K562 (cell line): ENCODE measurements around the gene SFMBT2. TPM values are rescaled to one million over a fixed set of nuclear protein-coding genes. Genes with fewer than 3 reads are reported as not detected.

Experiments used
- ATAC-seq: fragments of 200-7000 bp; cut with Tn5 transposase; 3 replicates; pipeline ENCODE4 v1.9.1; 2020; ENCODE audit warnings: moderate library complexity
- BruUV-seq: library from RNA; stranded (reverse); fragments of 400-500 nt; replicated peaks from 2 replicates; lab custom pipeline; 2021; lab: Mats Ljungman, UMichigan
- CTCF ChIA-PET: fragments of 300-600 bp; formaldehyde crosslinking; extraction: SDS; loops from one replicate; lab custom pipeline; 2021; ENCODE audit warnings: low intra/inter-chr PET ratio; lab: Yijun Ruan, JAX
- POLR2A ChIA-PET: fragments of 300-600, 350-650 bp; sonication (Branson Sonifier 250); formaldehyde crosslinking; extraction: SDS; loops from one replicate; lab custom pipeline; 2021; ENCODE audit warnings: antibody characterized with exemption, inconsistent platforms; lab: Yijun Ruan, JAX
- DNase-seq, 4 experiments: peaks; one replicate each; pipeline versions ENCODE4 v3.0.0 to v3.0.0-alpha.2; 2011 to 2018; ENCODE audit warnings: low spot score in 3 of 4, mixed read lengths in 3 of 4; ENCODE audit errors: extremely low read depth in 1 of 4
- FAIRE-seq: peaks from 2 replicates; lab custom pipeline; 2011; peaks lifted over from hg19 to GRCh38; lab: Jason Lieb, UNC
- H2AFZ ChIP-seq: 2 replicates; pipeline ENCODE4 v1.6.0; 2011; ENCODE audit warnings: low read depth, low read length, control low read depth, inconsistent platforms
- H3K27ac ChIP-seq: fragments of 200-600 bp; 3 replicates; pipeline ENCODE4 v1.8.0; 2011; ENCODE audit warnings: low read depth, mild to moderate bottlenecking, control low read depth, inconsistent platforms, low read length, moderate library complexity, mixed read lengths; ENCODE audit errors: extremely low read depth
- H3K27me3 ChIP-seq, 2 experiments: fragments of 300-600 bp in 1 of 2; 2 replicates in 1 of 2; 3 replicates in 1 of 2; pipeline versions ENCODE4 v1.6.0 to v1.8.0; 2011; ENCODE audit warnings: inconsistent platforms in 2 of 2, low read length in 2 of 2, mild to moderate bottlenecking in 1 of 2, mixed read lengths in 1 of 2, moderate library complexity in 1 of 2; ENCODE audit not compliant: control insufficient read depth in 2 of 2, insufficient read depth in 2 of 2
- H3K36me3 ChIP-seq: fragments of 300-600 bp; 3 replicates; pipeline ENCODE4 v1.8.0; 2011; ENCODE audit warnings: mild to moderate bottlenecking, low read length, inconsistent platforms; ENCODE audit not compliant: control insufficient read depth, insufficient read depth
- H3K4me1 ChIP-seq, 2 experiments: fragments of 200-600 bp in 1 of 2; replicated peaks in 1 of 2; 2 replicates in 1 of 2; 3 replicates in 1 of 2; pipeline versions ENCODE4 v1.5.1 to v1.8.0; 2011; ENCODE audit warnings: inconsistent platforms in 2 of 2, low read length in 2 of 2, mild to moderate bottlenecking in 1 of 2, mixed read lengths in 1 of 2, moderate library complexity in 1 of 2; ENCODE audit not compliant: control insufficient read depth in 2 of 2, insufficient read depth in 2 of 2
- H3K4me2 ChIP-seq: 2 replicates; pipeline ENCODE4 v1.6.1; 2011; ENCODE audit warnings: low read length, control low read depth, inconsistent platforms, mixed read lengths; ENCODE audit not compliant: insufficient read depth
- H3K4me3 ChIP-seq: fragments of 200-600 bp; sonication (generic), shearing (Covaris generic); 2 replicates; pipeline ENCODE4 v1.5.1; 2016; ENCODE audit warnings: control low read depth, inconsistent platforms
- H3K79me2 ChIP-seq: fragments of 200-600 bp; 3 replicates; pipeline ENCODE4 v1.8.0; 2011; ENCODE audit warnings: low read length, inconsistent platforms; ENCODE audit not compliant: control insufficient read depth, insufficient read depth
- H3K9ac ChIP-seq, 2 experiments: 2 replicates each; pipeline versions ENCODE4 v1.6.0 to v1.6.1; 2011; ENCODE audit warnings: low read depth in 2 of 2, low read length in 2 of 2, control low read depth in 1 of 2, inconsistent platforms in 1 of 2, mild to moderate bottlenecking in 1 of 2, mixed read lengths in 1 of 2; ENCODE audit not compliant: insufficient read depth in 1 of 2
- H3K9me1 ChIP-seq: one replicate; pipeline ENCODE4 v1.6.0; 2011; ENCODE audit warnings: inconsistent platforms, mild to moderate bottlenecking, low read length, moderate library complexity; ENCODE audit not compliant: control insufficient read depth, insufficient read depth
- H3K9me3 ChIP-seq: replicated peaks from 2 replicates; pipeline ENCODE4 v1.5.1; 2011; ENCODE audit warnings: low read depth, low read length, inconsistent platforms; ENCODE audit not compliant: control insufficient read depth, insufficient read depth
- H4K20me1 ChIP-seq: replicated peaks from 2 replicates; pipeline ENCODE4 v1.6.1; 2011; ENCODE audit warnings: low read length, inconsistent platforms, mixed read lengths; ENCODE audit not compliant: control insufficient read depth, insufficient read depth
- FIP1L1 ChIP-seq: fragments of 200-400 bp; formaldehyde crosslinking; IDR thresholded peaks from 2 replicates; pipeline ENCODE4 v1.6.1; 2018; ENCODE audit warnings: mild to moderate bottlenecking, low read depth, low read length; ENCODE audit not compliant: poor library complexity, severe bottlenecking
- FOXO4 ChIP-seq: fragments of 450-650 bp; formaldehyde crosslinking; IDR thresholded peaks from 2 replicates; pipeline ENCODE4 v1.4.0; 2020; ENCODE audit warnings: mild to moderate bottlenecking, moderate library complexity
- GTF2B ChIP-seq: IDR thresholded peaks from 2 replicates; pipeline ENCODE4 v1.6.1; 2011; ENCODE audit not compliant: insufficient read length; ENCODE audit errors: extremely low read depth
- KAT8 ChIP-seq: fragments of 450-650 bp; IDR thresholded peaks from 2 replicates; pipeline ENCODE4 v1.6.1; 2016; ENCODE audit warnings: low read depth, mild to moderate bottlenecking
- KLF1 ChIP-seq: fragments of 450-650 bp; IDR thresholded peaks from 2 replicates; pipeline ENCODE4 v1.6.1; 2016; ENCODE audit warnings: missing genetic modification characterization, missing compliant biosample characterization
- LARP7 ChIP-seq: fragments of 450-650 bp; IDR thresholded peaks from 2 replicates; pipeline ENCODE4 v1.6.1; 2016
- MCM7 ChIP-seq, 2 experiments: fragments of 450-650 bp; IDR thresholded peaks; 2 replicates each; pipeline ENCODE4 v1.6.1; 2016 to 2018
- NEUROD1 ChIP-seq: fragments of 150-350 bp; IDR thresholded peaks from 2 replicates; pipeline ENCODE4 v1.6.1; 2014; ENCODE audit warnings: borderline replicate concordance, low read length, low read depth; ENCODE audit not compliant: partially characterized antibody
- NFE2 ChIP-seq: IDR thresholded peaks from 2 replicates; pipeline ENCODE4 v1.6.1; 2014; ENCODE audit warnings: antibody characterized with exemption, low read depth
- NR3C1 ChIP-seq: sonication (generic); formaldehyde crosslinking; IDR thresholded peaks from 2 replicates; pipeline ENCODE4 v1.8.1; 2022; ENCODE audit warnings: missing genetic modification reagents
- RHOXF2B ChIP-seq: fragments of 250-450 bp; sonication (Bioruptor Pico); conservative IDR thresholded peaks from 2 replicates; pipeline ENCODE4 v1.5.1; 2021
- RNF2 ChIP-seq: sonication (generic); IDR thresholded peaks from 2 replicates; pipeline ENCODE4 v1.6.1; 2016
- SETDB1 ChIP-seq: IDR thresholded peaks from one replicate; pipeline ENCODE4 v1.6.1; 2012; ENCODE audit warnings: low read length, control low read depth, inconsistent platforms
- SMC3 ChIP-seq: conservative IDR thresholded peaks from 2 replicates; pipeline ENCODE4 v1.6.1; 2011; ENCODE audit warnings: low read depth, low read length, improper control_type of control experiment; ENCODE audit not compliant: insufficient read depth
- TAF9B ChIP-seq: fragments of 450-650 bp; IDR thresholded peaks from 2 replicates; pipeline ENCODE4 v1.6.1; 2018; ENCODE audit warnings: mild to moderate bottlenecking; ENCODE audit not compliant: partially characterized antibody
- TEAD2 ChIP-seq: fragments of 450-650 bp; IDR thresholded peaks from 2 replicates; pipeline ENCODE4 v1.6.1; 2016; ENCODE audit warnings: missing genetic modification characterization, control low read depth, missing compliant biosample characterization
- U2AF2 ChIP-seq: fragments of 200-400 bp; formaldehyde crosslinking; optimal IDR thresholded peaks from 2 replicates; pipeline ENCODE3; 2017; ENCODE audit warnings: low read depth, mild to moderate bottlenecking, low read length
- ZKSCAN1 ChIP-seq: fragments of 150-350 bp; IDR thresholded peaks from 2 replicates; pipeline ENCODE4 v1.6.1; 2016; ENCODE audit warnings: low read depth, low read length
- WGBS: fragments of 100-300 bp; shearing (Covaris generic); methylation state at CpG from one replicate; pipeline ENCODE4 v1.1.6; 2016; ENCODE audit warnings: low coverage, mixed read lengths; ENCODE audit not compliant: insufficient coverage; ENCODE audit errors: missing lambda C conversion rate; 5-methylcytosine and 5-hydroxymethylcytosine counted together
- in situ Hi-C: fragments of 300-500 bp; cut with MboI; formaldehyde crosslinking; loops from 4 replicates; pipeline ENCODE4 v1.15.0; 2018; ENCODE audit warnings: inconsistent platforms, mixed read lengths
- intact Hi-C: fragments of 100-400 bp; cut with micrococcal nuclease; formaldehyde crosslinking; loops from 2 replicates; pipeline ENCODE4 v1.14.2; 2022
- polyA plus RNA-seq, 8 experiments: library from polyadenylated mRNA; depleted of rRNA in 4 of 8; stranded (reverse) in 5 of 8; unstranded in 3 of 8; fragments of >200 nt; fragmentation: Nextera tagmentation in 2 of 8; fragmentation: Illumina TruSeq in 1 of 8; extraction: Ambion mirVana in 2 of 8; extraction: Trizol in 1 of 8; gene quantifications; 2 replicates each; pipeline versions ENCODE4 v1.2.1 to v1.2.3, GENCODE V29; 2011 to 2014; ENCODE audit warnings: inconsistent platforms in 1 of 8, missing spikeins in 1 of 8
- total RNA-seq, 7 experiments: library from RNA; depleted of rRNA in 6 of 7; stranded (reverse); fragments of >200 nt in 6 of 7; fragmentation: Illumina TruSeq in 2 of 7; extraction: Trizol in 2 of 7; gene quantifications; 2 replicates each; pipeline versions ENCODE4 v1.2.1 to v1.2.3, GENCODE V29; 2011 to 2021; ENCODE audit warnings: low replicate concordance in 1 of 7
- TF ChIP-seq, protein P1 (sequence below): IDR thresholded peaks from 2 replicates; pipeline ENCODE4 v1.6.1; 2016; ENCODE audit warnings: missing genetic modification characterization, missing compliant biosample characterization
- TF ChIP-seq, protein P2 (sequence below): fragments of 450-650 bp; IDR thresholded peaks from 2 replicates; pipeline ENCODE4 v1.6.1; 2017; ENCODE audit warnings: antibody characterized with exemption

SFMBT2 gene
- total and polyA plus RNA-seq, 9 of the 15 experiments (the other 6 are each of a cell fraction or from before 2014, with no cell fraction given): 1.2 to 13.6 (median 7.6) TPM

DNA sequence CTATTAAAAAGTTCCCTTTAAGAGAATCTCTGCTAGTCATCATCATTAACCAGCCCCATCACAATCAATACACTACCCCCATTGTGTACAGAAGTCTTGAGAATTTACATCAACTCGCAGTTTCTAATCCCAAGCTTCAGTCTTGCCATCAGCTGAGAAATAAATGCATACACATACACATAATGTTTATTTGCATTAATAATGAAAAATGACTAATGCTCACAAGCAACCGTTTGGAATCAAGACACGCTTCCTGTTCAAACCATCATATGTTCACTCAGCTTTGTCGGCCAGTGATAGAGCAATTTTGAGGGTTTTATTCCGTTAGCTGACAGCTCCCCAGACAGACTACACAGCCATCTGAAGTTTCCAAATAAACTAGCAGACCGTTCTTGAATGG lies 287.1 kb downstream of the SFMBT2 start:
- Histone ChIP-seq H3K79me2 (no peaks in the 10 kb centered on the region), H3K36me3 (no peaks in the 10 kb centered on the region), H3K4me3 (no peak overlapping the region), H3K27me3 (no peaks in the 10 kb centered on the region), H2AFZ (0 out of 2 replicates have a peak overlapping the region, but pooled peaks have one; percentile 3), H4K20me1 (no peaks in the 10 kb centered on the region), H3K27ac (no peak overlapping the region), H3K9ac (no peak overlapping the region), H3K9me1 (no peaks in the 10 kb centered on the region), H3K9me3 (no peaks in the 10 kb centered on the region), H3K4me2 (no peak overlapping the region), H3K4me1 (peaks cover 0 to 13% of the 10 kb centered on the region in 2 experiments; a peak in 2 of 5 replicates)
- no peak for ATAC-seq
- 28% methylated on average over 6 of the region's 6 CpGs for WGBS
- in situ Hi-C loops (loop anchor here (5.0 kb wide), 1 partner anchor 284 kb away; no protein-coding TSS in a partner anchor), intact Hi-C loops (loop anchor here (5.0 to 10.0 kb wide), 2 partner anchors 131 to 284 kb away; no protein-coding TSS in a partner anchor)
- FAIRE-seq: no peak
- DNase-seq: no peak
- BruUV-seq: no TSS peak
- ChIA-PET POLR2A (interaction anchor here (0.8 kb wide), 1 partner anchor 17 kb away, joined by 3 read pairs; no protein-coding TSS in a partner anchor), CTCF (no interaction called here)
- no peak for TF ChIP-seq TAF9B
- TF ChIP-seq KLF1 (tag): no peak
- no peak for TF ChIP-seq ZKSCAN1
- no peak for TF ChIP-seq FOXO4
- TF ChIP-seq SMC3: no peak
- TF ChIP-seq NFE2: no peak
- TF ChIP-seq, protein P1, sequence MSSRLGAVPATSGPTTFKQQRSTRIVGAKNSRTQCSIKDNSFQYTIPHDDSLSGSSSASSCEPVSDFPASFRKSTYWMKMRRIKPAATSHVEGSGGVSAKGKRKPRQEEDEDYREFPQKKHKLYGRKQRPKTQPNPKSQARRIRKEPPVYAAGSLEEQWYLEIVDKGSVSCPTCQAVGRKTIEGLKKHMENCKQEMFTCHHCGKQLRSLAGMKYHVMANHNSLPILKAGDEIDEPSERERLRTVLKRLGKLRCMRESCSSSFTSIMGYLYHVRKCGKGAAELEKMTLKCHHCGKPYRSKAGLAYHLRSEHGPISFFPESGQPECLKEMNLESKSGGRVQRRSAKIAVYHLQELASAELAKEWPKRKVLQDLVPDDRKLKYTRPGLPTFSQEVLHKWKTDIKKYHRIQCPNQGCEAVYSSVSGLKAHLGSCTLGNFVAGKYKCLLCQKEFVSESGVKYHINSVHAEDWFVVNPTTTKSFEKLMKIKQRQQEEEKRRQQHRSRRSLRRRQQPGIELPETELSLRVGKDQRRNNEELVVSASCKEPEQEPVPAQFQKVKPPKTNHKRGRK (tag): no peak
- no peak for TF ChIP-seq GTF2B
- no peak for TF ChIP-seq TEAD2 (tag)
- no peak for TF ChIP-seq RHOXF2B (CRISPR knock-in tag)
- no peak for TF ChIP-seq LARP7
- no peak for TF ChIP-seq U2AF2
- no peak for TF ChIP-seq MCM7 (IDR thresholded peaks at IDR 0.05)
- TF ChIP-seq FIP1L1: no peak
- no peak for TF ChIP-seq NR3C1
- no peak for TF ChIP-seq NEUROD1
- no peak for TF ChIP-seq KAT8
- TF ChIP-seq, protein P2, sequence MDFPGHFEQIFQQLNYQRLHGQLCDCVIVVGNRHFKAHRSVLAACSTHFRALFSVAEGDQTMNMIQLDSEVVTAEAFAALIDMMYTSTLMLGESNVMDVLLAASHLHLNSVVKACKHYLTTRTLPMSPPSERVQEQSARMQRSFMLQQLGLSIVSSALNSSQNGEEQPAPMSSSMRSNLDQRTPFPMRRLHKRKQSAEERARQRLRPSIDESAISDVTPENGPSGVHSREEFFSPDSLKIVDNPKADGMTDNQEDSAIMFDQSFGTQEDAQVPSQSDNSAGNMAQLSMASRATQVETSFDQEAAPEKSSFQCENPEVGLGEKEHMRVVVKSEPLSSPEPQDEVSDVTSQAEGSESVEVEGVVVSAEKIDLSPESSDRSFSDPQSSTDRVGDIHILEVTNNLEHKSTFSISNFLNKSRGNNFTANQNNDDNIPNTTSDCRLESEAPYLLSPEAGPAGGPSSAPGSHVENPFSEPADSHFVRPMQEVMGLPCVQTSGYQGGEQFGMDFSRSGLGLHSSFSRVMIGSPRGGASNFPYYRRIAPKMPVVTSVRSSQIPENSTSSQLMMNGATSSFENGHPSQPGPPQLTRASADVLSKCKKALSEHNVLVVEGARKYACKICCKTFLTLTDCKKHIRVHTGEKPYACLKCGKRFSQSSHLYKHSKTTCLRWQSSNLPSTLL: no peak
- no peak for TF ChIP-seq RNF2
- TF ChIP-seq SETDB1: no peak
